HAP-1 (cell line): ENCODE data around the gene PEX14.
A peak's percentile ranks its signal among the peaks of the same experiment; 100 is the strongest.

Experiments used
- DNase-seq, 2 experiments: peaks; one replicate each; pipeline ENCODE4 v3.0.0-alpha.2; 2016 to 2020; ENCODE audit warnings: low spot score in 2 of 2
- H3K27me3 ChIP-seq: fragments of 250-450 bp; sonication (Bioruptor Pico); 2 replicates; pipeline ENCODE4 v1.5.1; 2020; ENCODE audit warnings: low read depth, mild to moderate bottlenecking, moderate library complexity
- H3K36me3 ChIP-seq: fragments of 250-450 bp; sonication (Bioruptor Pico); replicated peaks from 2 replicates; pipeline ENCODE4 v1.5.1; 2020; ENCODE audit warnings: mild to moderate bottlenecking
- H3K4me1 ChIP-seq: fragments of 250-450 bp; sonication (Bioruptor Pico); 2 replicates; pipeline ENCODE4 v1.5.1; 2020; ENCODE audit warnings: mild to moderate bottlenecking
- H3K4me3 ChIP-seq: fragments of 250-450 bp; sonication (Bioruptor Pico); 2 replicates; pipeline ENCODE4 v1.5.1; 2020; ENCODE audit warnings: mild to moderate bottlenecking, moderate library complexity
- H3K9me3 ChIP-seq: fragments of 250-450 bp; sonication (Bioruptor Pico); 2 replicates; pipeline ENCODE4 v1.5.1; 2020; ENCODE audit warnings: mild to moderate bottlenecking, moderate library complexity
- in situ Hi-C: fragments of 300-500 bp; cut with MboI; formaldehyde crosslinking; loops from 3 replicates; pipeline ENCODE4 v1.14.3; 2020; ENCODE audit warnings: low sequenced_read_pairs, inconsistent platforms, mixed read lengths

The PEX14 gene

GRCh38 chr1:10521537-10522157 lies 46.9 kb downstream of the PEX14 start:
- Histone ChIP-seq H3K4me3 (no peak overlapping the region), H3K36me3 (peaks cover 3% of the 10 kb centered on the region; the same call in 1 of the 2 replicates), H3K27me3 (no peaks in the 10 kb centered on the region), H3K4me1 (no peaks in the 10 kb centered on the region; the same call in none of the 2 replicates), H3K9me3 (no peaks in the 10 kb centered on the region)
- in situ Hi-C loops: no loop called here
- no peak for DNase-seq

GRCh38 chr1:10522322-10522860 lies 47.6 kb downstream of the PEX14 start:
- Histone ChIP-seq H3K9me3 (no peaks in the 10 kb centered on the region), H3K27me3 (no peaks in the 10 kb centered on the region), H3K4me1 (no peaks in the 10 kb centered on the region; the same call in none of the 2 replicates), H3K36me3 (peaks cover 3% of the 10 kb centered on the region; the same call in 1 of the 2 replicates), H3K4me3 (no peak overlapping the region)
- no peak for DNase-seq
- in situ Hi-C loops: no loop called here

- in situ Hi-C loops: no loop called here
- no peak for DNase-seq
- Histone ChIP-seq H3K27me3 (no peaks in the 10 kb centered on the region), H3K4me3 (no peak overlapping the region), H3K9me3 (no peaks in the 10 kb centered on the region), H3K4me1 (peaks cover 4% of the 10 kb centered on the region), H3K36me3 (peaks cover 3% of the 10 kb centered on the region; the same call in 1 of the 2 replicates)
These were observed 50.5 kb downstream of the PEX14 start for GRCh38 chr1:10525208-10525607.

- in situ Hi-C loops: no loop called here
- Histone ChIP-seq H3K36me3 (no peaks in the 10 kb centered on the region), H3K4me1 (peaks cover 7% of the 10 kb centered on the region), H3K9me3 (no peaks in the 10 kb centered on the region), H3K27me3 (no peaks in the 10 kb centered on the region), H3K4me3 (no peak overlapping the region)
- no peak for DNase-seq
These were observed 53.6 kb downstream of the PEX14 start for GRCh38 chr1:10528066-10529014.

- Histone ChIP-seq H3K4me1 (peaks cover 7% of the 10 kb centered on the region), H3K9me3 (no peaks in the 10 kb centered on the region), H3K36me3 (no peaks in the 10 kb centered on the region), H3K27me3 (no peaks in the 10 kb centered on the region), H3K4me3 (no peak overlapping the region)
- in situ Hi-C loops: no loop called here
- no peak for DNase-seq
These were observed 54.3 kb downstream of the PEX14 start for GRCh38 chr1:10529091-10529490.

- Histone ChIP-seq H3K27me3 (no peaks in the 10 kb centered on the region), H3K9me3 (no peaks in the 10 kb centered on the region), H3K4me3 (no peak overlapping the region), H3K36me3 (no peaks in the 10 kb centered on the region), H3K4me1 (peaks cover 7% of the 10 kb centered on the region)
- DNase-seq: no peak
- in situ Hi-C loops: no loop called here
These were observed 55.0 kb downstream of the PEX14 start for GRCh38 chr1:10529765-10530164.

- peaks cover 7% of the 10 kb centered on the region for H3K4me1 ChIP-seq
- no peaks in the 10 kb centered on the region for H3K9me3 ChIP-seq
- no peak overlapping the region for H3K4me3 ChIP-seq
- DNase-seq: peak; percentile 69 to 81
- in situ Hi-C loops: no loop called here
- H3K27me3 ChIP-seq: no peaks in the 10 kb centered on the region
- H3K36me3 ChIP-seq: no peaks in the 10 kb centered on the region
These were observed 55.6 kb downstream of the PEX14 start for GRCh38 chr1:10530281-10530740.

GRCh38 chr1:10530756-10531495 lies 56.2 kb downstream of the PEX14 start:
- in situ Hi-C loops: no loop called here
- no peaks in the 10 kb centered on the region for H3K36me3 ChIP-seq
- DNase-seq: no peak
- no peaks in the 10 kb centered on the region for H3K9me3 ChIP-seq
- no peak overlapping the region for H3K4me3 ChIP-seq
- H3K27me3 ChIP-seq: no peaks in the 10 kb centered on the region
- H3K4me1 ChIP-seq: peaks cover 7% of the 10 kb centered on the region

GRCh38 chr1:10532362-10532761 lies 57.6 kb downstream of the PEX14 start:
- Histone ChIP-seq H3K4me1 (peaks cover 7% of the 10 kb centered on the region), H3K9me3 (no peaks in the 10 kb centered on the region), H3K27me3 (no peaks in the 10 kb centered on the region), H3K36me3 (peaks cover 7% of the 10 kb centered on the region; the same call in 1 of the 2 replicates), H3K4me3 (no peak overlapping the region)
- DNase-seq: no peak
- in situ Hi-C loops: no loop called here

GRCh38 chr1:10534519-10534918 lies 59.8 kb downstream of the PEX14 start:
- no peak for DNase-seq
- in situ Hi-C loops: no loop called here
- peaks cover 7% of the 10 kb centered on the region; the same call in 1 of the 2 replicates for H3K36me3 ChIP-seq
- H3K9me3 ChIP-seq: no peaks in the 10 kb centered on the region
- no peaks in the 10 kb centered on the region for H3K27me3 ChIP-seq
- H3K4me3 ChIP-seq: no peak overlapping the region
- peaks cover 7% of the 10 kb centered on the region for H3K4me1 ChIP-seq

- Histone ChIP-seq H3K4me3 (no peak overlapping the region), H3K9me3 (no peaks in the 10 kb centered on the region), H3K27me3 (no peaks in the 10 kb centered on the region), H3K36me3 (peaks cover 7% of the 10 kb centered on the region; the same call in 1 of the 2 replicates), H3K4me1 (no peaks in the 10 kb centered on the region)
- in situ Hi-C loops: no loop called here
- DNase-seq: no peak
These were observed 61.5 kb downstream of the PEX14 start for GRCh38 chr1:10536133-10536770.

- Histone ChIP-seq H3K27me3 (no peaks in the 10 kb centered on the region), H3K9me3 (no peaks in the 10 kb centered on the region), H3K4me1 (no peaks in the 10 kb centered on the region), H3K4me3 (no peak overlapping the region), H3K36me3 (peaks cover 11% of the 10 kb centered on the region; the same call in 1 of the 2 replicates)
- DNase-seq: no peak
- in situ Hi-C loops: no loop called here
These were observed 62.5 kb downstream of the PEX14 start for GRCh38 chr1:10537082-10537766.
